HG02610 (cell line): ENCODE data around the gene LMX1A.

ENCODE experiments used
- ATAC-seq: cut with Tn5 transposase; IDR thresholded peaks from one replicate; pipeline ENCODE4 v1.9.1; 2021; ENCODE audit warnings: mild to moderate bottlenecking, moderate library complexity; ENCODE audit not compliant: unreplicated experiment

Gene LMX1A

GRCh38 chr1:165172666-165173065 lies 183.8 kb downstream of the LMX1A start:
- ATAC-seq = no peak

GRCh38 chr1:165169729-165170128 lies 186.8 kb downstream of the LMX1A start:
- ATAC-seq = no peak

- ATAC-seq = no peak
Measured at GRCh38 chr1:165169028-165169427, 187.5 kb downstream of the LMX1A start.

GRCh38 chr1:165168467-165168866 lies 188.0 kb downstream of the LMX1A start:
- no peak for ATAC-seq

- ATAC-seq = no peak
Measured at GRCh38 chr1:165162671-165163241, 193.8 kb downstream of the LMX1A start.

- no peak for ATAC-seq
Measured at GRCh38 chr1:165161130-165161529, 195.4 kb downstream of the LMX1A start.

GRCh38 chr1:165153182-165153581 lies 203.3 kb downstream of the LMX1A start:
- ATAC-seq = no peak

GRCh38 chr1:165152727-165153126 lies 203.8 kb downstream of the LMX1A start:
- ATAC-seq = no peak

GRCh38 chr1:165152109-165152508 lies 204.4 kb downstream of the LMX1A start:
- no peak for ATAC-seq
